ENCODE data around the gene ABITRAM.

ABITRAM gene

GRCh38 chr9:108939975-108940374 is 5.8 kb downstream of the ABITRAM start:
- H3K4me3 ChIP-seq (ENCODE audit: low read depth, low read length): no peak overlapping the region
- H3K9me3 ChIP-seq (ENCODE audit: control insufficient read depth, insufficient read depth, low read depth, low read length): no peaks in the 10 kb centered on the region
- TF ChIP-seq INSM2 (tag by site-specific recombination; IDR thresholded peaks at IDR 0.05) (no peak), ZNF404 (tag by site-specific recombination; IDR thresholded peaks at IDR 0.05) (no peak), ZNF274 (IDR thresholded peaks at IDR 0.05; ENCODE audit: low read length) (no peak), ZNF274 (tag by site-specific recombination; IDR thresholded peaks at IDR 0.05; ENCODE audit: borderline replicate concordance) (no peak)
- no peaks in the 10 kb centered on the region for H3K4me1 ChIP-seq (ENCODE audit: control insufficient read depth, insufficient read depth, low read length)
- H3K36me3 ChIP-seq (ENCODE audit: control insufficient read depth in 2 of 2, insufficient read depth in 1 of 2, low read length in 2 of 2): peaks cover 0 to 62% of the 10 kb centered on the region in 2 experiments; a peak in 1 of 3 replicates
- ChIA-PET POLR2A (interaction anchor here (0.8 kb wide), 1 partner anchor 48 kb away, joined by 3 read pairs; no protein-coding TSS in a partner anchor), CTCF (no interaction called here)
- no peak overlapping the region for H3K27ac ChIP-seq (ENCODE audit: extremely low read depth, low read depth, low read length)

- POLR2A ChIA-PET: no interaction called here
- CTCF ChIA-PET: interaction anchor here (1.0 kb wide), 1 partner anchor 17 kb away, joined by 3 read pairs; no protein-coding TSS in a partner anchor
- Histone ChIP-seq H3K4me3 (ENCODE audit: low read depth, low read length) (no peak overlapping the region), H3K36me3 (ENCODE audit: control insufficient read depth in 2 of 2, insufficient read depth in 1 of 2, low read length in 2 of 2) (peaks cover 0 to 13% of the 10 kb centered on the region in 2 experiments; a peak in 1 of 3 replicates), H3K4me1 (ENCODE audit: control insufficient read depth, insufficient read depth, low read length) (peaks cover 5% of the 10 kb centered on the region; the same call in 1 of the 2 replicates), H3K9me3 (ENCODE audit: control insufficient read depth, insufficient read depth, low read depth, low read length) (no peaks in the 10 kb centered on the region), H3K27ac (ENCODE audit: extremely low read depth, low read depth, low read length) (no peak overlapping the region)
- TF ChIP-seq ZNF433 (tag by site-specific recombination; IDR thresholded peaks at IDR 0.05; ENCODE audit: low read depth) (no peak), ZNF623 (tag by site-specific recombination; IDR thresholded peaks at IDR 0.05) (no peak), ZSCAN23 (tag by site-specific recombination; IDR thresholded peaks at IDR 0.05) (no peak), ZNF791 (tag by site-specific recombination; IDR thresholded peaks at IDR 0.05) (no peak), RBAK (tag by site-specific recombination; IDR thresholded peaks at IDR 0.05) (no peak)
These were observed 16.0 kb downstream of the ABITRAM start for GRCh38 chr9:108950168-108950567.

- CTCF ChIA-PET: interaction anchor here (0.6 to 0.8 kb wide), 2 partner anchors 9 to 10 kb away, joined by 3 to 4 read pairs; no protein-coding TSS in a partner anchor
- Histone ChIP-seq H3K4me3 (ENCODE audit: low read depth, low read length) (no peak overlapping the region), H3K27ac (ENCODE audit: extremely low read depth, low read depth, low read length) (no peak overlapping the region), H3K36me3 (ENCODE audit: control insufficient read depth in 2 of 2, insufficient read depth in 1 of 2, low read length in 2 of 2) (peaks cover 0 to 13% of the 10 kb centered on the region in 2 experiments; a peak in 1 of 3 replicates), H3K9me3 (ENCODE audit: control insufficient read depth, insufficient read depth, low read depth, low read length) (no peaks in the 10 kb centered on the region), H3K4me1 (ENCODE audit: control insufficient read depth, insufficient read depth, low read length) (peaks cover 10% of the 10 kb centered on the region; the same call in 1 of the 2 replicates)
- no peak for TF ChIP-seq KLF10 (tag by site-specific recombination; IDR thresholded peaks at IDR 0.05)
- no peak for TF ChIP-seq HOXA7 (CRISPR knock-in tag; IDR thresholded peaks at IDR 0.05; ENCODE audit: borderline replicate concordance)
- TF ChIP-seq ZNF585B (tag by site-specific recombination; IDR thresholded peaks at IDR 0.05): no peak
- POLR2A ChIA-PET: no interaction called here
These were observed 17.4 kb downstream of the ABITRAM start for GRCh38 chr9:108951578-108951977.

- Histone ChIP-seq H3K36me3 (ENCODE audit: control insufficient read depth in 2 of 2, insufficient read depth in 1 of 2, low read length in 2 of 2) (peaks cover 0 to 6% of the 10 kb centered on the region in 2 experiments; a peak in 1 of 3 replicates), H3K27ac (ENCODE audit: extremely low read depth, low read depth, low read length) (no peak overlapping the region), H3K4me1 (ENCODE audit: control insufficient read depth, insufficient read depth, low read length) (peaks cover 11% of the 10 kb centered on the region; the same call in 1 of the 2 replicates), H3K9me3 (ENCODE audit: control insufficient read depth, insufficient read depth, low read depth, low read length) (no peaks in the 10 kb centered on the region), H3K4me3 (ENCODE audit: low read depth, low read length) (no peak overlapping the region)
- ChIA-PET CTCF (interaction anchor here (0.6 to 2.5 kb wide), 28 partner anchors 9 to 604 kb away, joined by 3 to 21 read pairs (median 4); no protein-coding TSS in a partner anchor), POLR2A (no interaction called here)
- TF ChIP-seq ZNF596 (tag by site-specific recombination; IDR thresholded peaks at IDR 0.05) (no peak), HOXD13 (CRISPR knock-in tag; IDR thresholded peaks at IDR 0.05; ENCODE audit: borderline replicate concordance) (no peak), PRDM10 (tag by site-specific recombination; IDR thresholded peaks at IDR 0.05) (0 out of 2 replicates have a peak, but pooled peaks have one; percentile 23), ZNF155 (tag by site-specific recombination; IDR thresholded peaks at IDR 0.05) (no peak), ATF2 (tag by site-specific recombination; IDR thresholded peaks at IDR 0.05; ENCODE audit: low read depth) (no peak), SP7 (tag by site-specific recombination; IDR thresholded peaks at IDR 0.05) (peak; percentile 32; the same call in 1 of the 2 replicates), ZNF776 (tag by site-specific recombination; IDR thresholded peaks at IDR 0.05; ENCODE audit: borderline replicate concordance) (no peak), ELK4 (IDR thresholded peaks at IDR 0.05; ENCODE audit: borderline replicate concordance, low read depth, low read length) (no peak)
These were observed 19.9 kb downstream of the ABITRAM start for GRCh38 chr9:108953983-108954574.

Data from HEK293 (cell line).